GM18909 (cell line): ENCODE results near the gene CTSS.

ENCODE experiments used
- ATAC-seq: cut with Tn5 transposase; IDR thresholded peaks from one replicate; pipeline ENCODE4 v1.9.1; 2021; ENCODE audit warnings: mild to moderate bottlenecking; ENCODE audit not compliant: unreplicated experiment, poor library complexity

The CTSS gene

DNA sequence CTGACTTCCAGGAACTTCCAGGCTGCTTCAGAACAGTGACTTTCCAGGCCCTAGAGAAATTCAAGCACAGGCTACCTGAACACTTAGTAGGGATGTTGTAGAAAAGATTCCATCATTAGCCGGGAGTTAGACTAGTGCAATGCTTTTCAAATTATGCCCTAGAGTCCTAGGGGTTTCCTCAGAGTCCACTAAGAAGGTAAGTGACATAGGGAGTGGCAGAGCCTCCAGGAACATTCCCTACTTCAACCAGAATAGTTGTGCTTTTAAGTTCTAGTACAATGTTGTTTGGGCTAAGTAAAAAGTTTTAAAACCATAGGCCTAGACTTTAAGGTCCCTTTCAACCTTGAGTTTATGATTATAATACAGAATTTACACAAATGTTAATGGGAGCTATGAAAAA is 59.5 kb downstream of the CTSS start:
- ATAC-seq, result no peak

- ATAC-seq, result no peak
These were observed 62.2 kb downstream of the CTSS start for GRCh38 chr1:150703427-150703826.

DNA sequence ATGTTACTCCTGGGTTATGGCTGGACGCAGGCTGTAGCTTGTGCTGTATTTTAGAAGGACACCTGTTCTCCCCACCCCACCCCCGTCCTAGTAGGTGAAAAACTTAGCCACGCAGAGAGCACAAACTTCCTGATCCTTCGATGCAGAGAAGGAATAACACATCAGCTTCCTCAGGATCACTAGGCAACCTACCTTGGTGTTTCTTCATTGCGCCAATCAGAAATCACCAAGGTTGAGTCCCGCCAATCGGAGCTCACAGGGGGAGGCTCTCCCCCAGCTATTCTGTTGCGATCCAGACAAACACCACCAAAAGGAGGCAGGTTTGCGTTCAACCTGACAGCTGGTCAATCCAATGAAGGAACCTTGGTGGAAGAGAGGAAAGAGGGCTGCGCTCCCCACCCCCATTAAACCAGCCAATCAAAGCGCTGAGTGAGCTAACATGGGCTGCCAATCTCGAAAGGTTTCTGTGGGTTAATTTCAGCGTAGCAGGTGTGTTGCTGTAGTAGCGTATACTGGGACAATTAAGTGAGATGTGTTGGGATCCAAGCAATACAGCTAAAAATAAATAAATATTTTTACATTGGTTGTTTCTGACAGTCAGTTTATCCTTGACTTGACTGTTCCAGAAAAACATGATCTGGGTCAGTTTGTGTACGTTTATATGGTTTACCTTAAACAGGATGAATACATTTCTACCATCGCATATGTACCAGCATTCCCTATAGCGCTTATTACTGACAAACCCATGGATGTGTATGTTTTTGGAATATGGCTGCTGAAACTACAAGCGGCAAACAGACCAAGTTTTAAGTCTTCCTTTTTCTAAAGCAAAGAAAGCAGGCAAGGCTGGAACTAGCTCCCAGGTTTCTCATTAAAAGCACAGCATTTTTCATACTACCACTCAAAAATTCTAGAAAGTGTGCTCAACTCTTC is 68.3 kb downstream of the CTSS start, which contains the start of gene GOLPH3L:
TSS of gene GOLPH3L (minus strand) at position 160 of the 933 bp plus-strand sequence. CDS start 2,316 bp downstream, outside the sequence.
- peak; percentile 98 for ATAC-seq

GRCh38 chr1:150696590-150696989 is 69.0 kb downstream of the CTSS start:
- no peak for ATAC-seq

GRCh38 chr1:150696162-150696561 is 69.4 kb downstream of the CTSS start:
- ATAC-seq, result no peak

- no peak for ATAC-seq
These were observed 70.0 kb downstream of the CTSS start for GRCh38 chr1:150695561-150695960.

DNA sequence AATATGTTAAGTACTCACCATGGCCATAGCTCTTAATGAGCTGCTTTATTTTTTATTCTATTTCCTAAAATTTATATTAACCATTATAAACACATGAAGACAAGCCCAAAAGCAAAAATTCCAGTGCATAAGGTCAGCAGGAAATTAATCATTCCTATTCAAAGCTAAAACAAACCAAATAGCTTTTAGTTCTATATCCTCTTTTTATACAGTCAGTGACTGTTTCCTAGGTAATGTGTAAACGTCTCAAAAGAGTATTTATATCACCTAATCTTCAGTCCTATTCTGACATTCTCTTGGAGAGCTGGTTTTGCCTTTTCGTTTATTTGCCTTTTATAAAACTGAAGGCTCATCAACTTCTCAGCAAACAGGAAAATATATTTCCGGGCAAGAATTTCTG is 72.9 kb downstream of the CTSS start:
- ATAC-seq, result no peak

DNA sequence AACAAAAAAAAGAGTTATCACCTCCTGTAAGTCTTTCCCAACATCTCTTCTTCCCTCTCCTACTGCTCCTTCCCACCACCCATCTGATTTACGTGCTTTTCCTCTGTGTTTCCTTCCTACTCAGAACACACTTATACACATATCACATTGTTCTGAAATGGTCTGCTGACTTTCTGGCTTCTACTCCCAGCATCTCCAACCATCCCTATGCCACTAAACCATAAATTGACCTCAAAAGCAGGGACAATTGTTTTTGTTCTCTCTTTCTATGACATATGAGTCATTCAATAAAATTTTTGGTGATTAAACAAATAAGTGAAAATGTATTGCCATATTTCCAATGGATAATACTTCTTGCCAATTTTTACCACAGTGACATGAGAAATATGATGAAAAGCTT is 76.8 kb downstream of the CTSS start:
- ATAC-seq, result no peak

GRCh38 chr1:150686275-150686674 is 79.3 kb downstream of the CTSS start:
- ATAC-seq, result no peak

DNA sequence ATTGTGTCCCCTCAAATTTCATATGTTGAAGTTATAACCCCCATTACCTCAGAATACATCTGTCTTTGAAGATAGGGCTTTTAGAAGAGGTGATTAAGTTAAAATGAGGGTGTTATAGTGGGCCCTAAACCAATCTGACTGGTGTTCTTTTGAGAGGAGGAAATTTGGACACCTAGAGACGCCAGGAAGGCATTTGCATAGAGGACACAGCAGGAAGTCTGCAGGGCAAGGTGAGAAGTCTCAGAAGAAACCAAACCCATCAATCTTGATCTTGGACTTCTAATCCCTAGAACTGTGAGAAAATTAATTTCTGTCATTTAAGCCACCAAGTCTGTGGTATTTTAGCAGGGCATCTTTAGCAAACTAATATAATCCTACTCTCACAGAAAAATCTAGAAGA is 81.7 kb downstream of the CTSS start:
- no peak for ATAC-seq
